Measurements from ENCODE around the gene AJUBA.

The AJUBA gene

DNA sequence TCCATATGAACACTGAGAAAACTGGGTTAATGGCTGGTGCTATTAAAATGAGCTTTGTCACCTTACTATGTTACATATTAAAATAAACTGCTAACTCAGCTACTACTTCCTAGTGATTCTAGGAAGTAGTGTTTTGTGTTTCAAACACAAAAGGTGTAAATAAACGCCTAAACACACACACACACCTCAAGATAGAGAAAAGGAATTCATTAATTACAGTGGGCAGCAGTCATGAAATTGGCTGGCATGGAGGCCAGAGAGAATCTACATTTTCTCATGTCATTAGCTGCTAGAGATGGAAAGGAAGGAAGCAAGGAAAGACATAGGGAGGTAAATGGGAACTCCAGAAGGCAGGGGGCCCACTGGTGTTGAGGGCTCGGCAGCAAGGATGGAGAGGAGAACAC, 52.4 kb downstream of the AJUBA start:
- DNase-seq = no peak

DNA sequence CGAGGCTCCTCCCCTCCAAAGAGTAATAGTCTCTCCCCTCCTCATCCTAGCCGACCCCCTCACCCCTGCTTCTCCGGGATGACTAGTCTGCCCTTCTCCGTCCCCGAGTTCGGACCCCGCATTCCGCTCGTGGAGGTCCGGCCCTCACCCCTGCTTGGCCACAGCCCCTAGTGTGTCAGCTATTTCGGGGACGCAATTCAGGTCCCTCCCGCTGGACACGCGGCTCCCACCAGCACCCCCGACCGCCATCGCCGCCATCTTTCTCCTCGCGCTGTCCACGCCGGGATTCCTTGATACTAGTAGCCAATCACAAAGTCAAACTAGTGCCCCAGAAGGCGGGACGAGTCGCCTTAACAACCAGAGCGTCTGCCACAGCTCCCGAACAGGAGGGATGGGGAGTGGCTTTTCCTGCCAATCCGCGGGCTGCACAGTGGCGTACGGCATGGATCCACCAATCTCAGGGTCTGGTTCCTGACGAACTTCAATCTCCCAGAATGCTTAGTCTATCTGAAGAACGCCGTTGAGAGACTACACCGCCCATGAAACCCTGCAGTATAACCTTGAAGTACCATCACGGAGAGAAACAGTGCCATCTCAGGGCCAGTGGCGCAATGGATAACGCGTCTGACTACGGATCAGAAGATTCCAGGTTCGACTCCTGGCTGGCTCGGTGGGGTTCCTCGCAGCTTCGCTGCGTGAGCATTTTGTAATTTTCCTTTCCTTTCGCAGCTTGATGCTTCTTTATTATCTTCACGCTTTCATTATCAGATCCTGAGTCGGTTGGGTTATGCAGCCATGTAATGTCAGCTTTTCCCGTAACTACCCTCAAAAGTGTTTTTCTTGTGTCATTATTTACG, 53.0 kb downstream of the AJUBA start, which contains the start of gene PRMT5:
PRMT5 (minus strand) TSS at position 273 of the 857 bp plus-strand sequence; CDS start at position 258, 15 bp downstream.
- DNase-seq = peak; percentile 100

DNA sequence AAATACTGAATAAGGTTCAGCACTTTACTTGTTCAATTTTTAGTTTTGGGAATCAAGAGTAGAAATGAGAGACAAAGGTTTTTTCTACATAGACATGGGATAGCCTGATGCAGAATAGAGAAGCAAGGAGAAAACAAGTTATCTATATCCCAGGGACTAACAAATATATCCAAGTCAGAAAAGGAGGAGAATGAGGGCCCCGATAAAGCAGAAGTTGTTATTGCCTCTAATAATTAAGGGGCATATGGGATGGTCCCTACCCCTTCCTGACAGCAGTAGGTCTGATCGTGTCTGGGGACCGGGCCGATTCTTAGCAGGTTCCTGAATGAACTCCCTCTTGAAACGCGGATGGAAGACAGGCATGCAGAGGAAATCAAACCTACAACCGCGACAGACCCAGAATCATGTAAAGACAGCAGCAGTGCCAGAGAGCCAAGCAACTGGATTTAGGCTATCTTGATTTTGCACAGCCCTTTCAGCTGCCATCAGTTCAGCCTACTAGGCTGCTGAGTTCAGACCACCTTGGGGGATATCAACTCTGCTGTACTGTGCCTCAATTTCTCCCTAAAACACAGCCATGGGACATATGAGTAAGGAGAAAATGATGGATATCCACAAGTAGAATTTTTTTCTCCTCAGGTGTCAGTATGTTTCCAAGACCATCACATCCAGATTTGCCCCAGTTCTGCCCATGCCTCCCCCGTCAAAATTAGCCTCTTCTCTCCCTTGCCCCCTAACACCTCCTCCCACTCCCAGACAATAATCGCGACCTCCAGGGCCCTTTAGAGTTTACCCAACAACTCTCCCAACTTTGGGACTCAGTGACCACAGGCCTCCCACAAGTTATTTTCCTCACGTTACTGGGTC, 53.9 kb downstream of the AJUBA start:
- DNase-seq = no peak

DNA sequence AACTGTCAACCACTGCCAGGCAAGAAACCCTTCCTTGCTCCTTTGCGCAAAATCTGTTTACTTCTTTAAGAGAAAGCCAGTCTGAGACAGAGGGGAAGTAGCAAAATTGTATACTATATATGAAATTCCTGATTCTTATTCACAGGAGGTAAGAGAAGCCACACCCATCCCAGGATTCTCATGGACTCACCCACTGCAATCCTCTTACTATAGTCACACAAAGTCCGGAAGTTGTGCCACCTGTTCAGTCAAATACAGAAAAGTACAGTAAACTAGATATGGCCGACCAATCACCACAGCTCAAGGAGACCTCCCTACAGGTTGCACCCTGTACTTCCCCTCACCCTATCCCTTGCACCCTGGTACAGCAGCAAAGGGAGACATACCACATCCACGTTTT, 56.0 kb downstream of the AJUBA start:
- DNase-seq = no peak

DNA sequence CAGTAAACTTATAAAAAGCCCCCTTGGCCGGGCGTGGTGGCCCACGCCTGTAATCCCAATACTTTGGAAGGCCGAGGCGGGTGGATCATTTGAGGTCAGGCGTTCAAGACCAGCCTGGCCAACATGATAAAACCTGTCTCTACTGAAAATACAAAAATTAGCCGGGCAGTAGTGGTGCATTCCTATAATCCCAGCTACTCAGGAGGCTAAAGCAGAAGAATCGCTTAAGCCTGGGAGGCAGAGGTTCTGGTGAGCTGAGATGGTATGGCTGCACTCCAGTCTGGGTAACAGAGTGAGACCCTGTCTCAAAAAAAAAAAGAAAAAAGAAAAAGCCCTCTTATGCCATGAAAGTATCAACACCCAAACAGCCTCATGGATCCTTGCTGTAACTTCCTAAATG, 56.8 kb downstream of the AJUBA start:
- no peak for DNase-seq

DNA sequence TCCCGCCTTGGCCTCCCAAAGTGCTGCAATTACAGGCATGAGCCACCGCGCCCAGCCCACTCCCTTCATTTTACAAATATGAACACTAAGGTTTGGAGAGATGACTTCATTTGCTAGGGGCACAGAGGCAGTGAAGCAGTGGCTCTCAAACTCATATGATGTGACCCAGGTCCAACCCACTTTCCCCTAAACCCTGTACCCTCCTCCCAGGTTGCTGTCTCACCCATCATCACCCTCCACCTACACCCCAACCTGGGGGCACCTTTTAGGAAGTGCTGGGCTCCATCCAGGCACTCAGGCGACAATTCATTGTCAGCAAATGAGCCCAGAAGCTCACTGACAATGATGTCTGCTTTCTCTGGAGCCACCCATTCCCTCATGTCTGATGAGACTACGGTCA, 58.6 kb downstream of the AJUBA start:
- DNase-seq = no peak

DNA sequence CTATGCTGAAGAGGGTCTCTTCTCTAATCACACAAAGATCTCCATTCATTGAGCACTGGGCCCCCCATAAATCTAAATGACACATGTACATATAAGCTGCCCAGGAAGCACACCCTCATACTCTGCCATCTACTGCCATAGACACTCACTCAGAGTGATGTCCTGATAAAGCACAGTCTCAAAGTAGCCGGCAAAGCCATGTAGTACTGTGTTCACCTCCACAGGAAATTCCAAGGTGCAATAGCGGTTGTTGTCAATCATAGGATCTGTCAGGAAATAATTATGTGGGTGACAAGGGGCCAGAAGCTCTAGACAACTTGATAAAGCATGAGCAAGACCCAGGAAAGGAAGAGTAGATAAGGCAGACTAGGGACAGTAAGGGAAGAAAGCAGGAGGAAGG, 60.1 kb downstream of the AJUBA start:
- no peak for DNase-seq
